ENCODE results near the gene MUS81.
A peak's percentile ranks its signal among the peaks of the same experiment; 100 is the strongest.
"Not testable (repeated sequence)": the region's sequence is repeated elsewhere in the genome, so short reads cannot be mapped to it uniquely, and the experiment has no call there.

The MUS81 gene

GRCh38 chr11:65847746-65848145 is 12.5 kb upstream of the MUS81 start:
- DNase-seq = no peak

- not testable (repeated sequence) for DNase-seq
Measured at GRCh38 chr11:65848693-65849092, 11.5 kb upstream of the MUS81 start.

- no peak for DNase-seq
Measured at GRCh38 chr11:65849366-65849765, 10.9 kb upstream of the MUS81 start.

GRCh38 chr11:65849771-65850216 is 10.4 kb upstream of the MUS81 start:
- DNase-seq = no peak

- no peak for DNase-seq
Measured at GRCh38 chr11:65850217-65851082, 9.8 kb upstream of the MUS81 start.

- no peak for DNase-seq
Measured at GRCh38 chr11:65851083-65851579, 9.1 kb upstream of the MUS81 start.

- no peak for DNase-seq
Measured at GRCh38 chr11:65851811-65852507, 8.3 kb upstream of the MUS81 start.

- no peak for DNase-seq
Measured at GRCh38 chr11:65852508-65853245, 7.6 kb upstream of the MUS81 start.

- DNase-seq = no peak
Measured at GRCh38 chr11:65853246-65853979, 6.8 kb upstream of the MUS81 start.

- DNase-seq = no peak
Measured at GRCh38 chr11:65854161-65854592, 6.1 kb upstream of the MUS81 start.

GRCh38 chr11:65854852-65855837 is 5.1 kb upstream of the MUS81 start:
- no peak for DNase-seq

- DNase-seq = no peak
Measured at GRCh38 chr11:65855927-65856363, 4.3 kb upstream of the MUS81 start.

GRCh38 chr11:65856689-65857499 is 3.3 kb upstream of the MUS81 start:
- DNase-seq = peak; percentile 45

- peak; percentile 74 for DNase-seq
Measured at GRCh38 chr11:65857500-65857852, 2.8 kb upstream of the MUS81 start.

GRCh38 chr11:65857853-65858680 is 2.2 kb upstream of the MUS81 start, which contains the start of gene CFL1:
TSS of gene CFL1 (minus strand) at chr11:65858180. CDS start at chr11:65858099, 81 bp downstream.
- peak; percentile 97 for DNase-seq

GRCh38 chr11:65858681-65859087 is 1.5 kb upstream of the MUS81 start:
- DNase-seq = no peak

- DNase-seq = peak; percentile 99
Measured at GRCh38 chr11:65859095-65859811, 980 bp upstream of the MUS81 start.

GRCh38 chr11:65859812-65860277 is 388 bp upstream of the MUS81 start:
- DNase-seq = no peak
